GM12874 (cell line): Measurements from ENCODE around the gene RFXANK.

Source experiments
- CTCF ChIP-seq: IDR thresholded peaks from 2 replicates; pipeline ENCODE4 v1.5.1; 2011; ENCODE audit warnings: low read depth, mild to moderate bottlenecking, control low read depth, low read length, moderate library complexity; ENCODE audit not compliant: insufficient read depth

The RFXANK gene

GRCh38 chr19:19162495-19162894 is 29.6 kb upstream of the RFXANK start:
- no peak for TF ChIP-seq CTCF

GRCh38 chr19:19165396-19165795 is 26.7 kb upstream of the RFXANK start:
- TF ChIP-seq CTCF, result no peak

- TF ChIP-seq CTCF, result no peak
Observed at GRCh38 chr19:19167612-19168011, 24.4 kb upstream of the RFXANK start.

- no peak for TF ChIP-seq CTCF
Observed at GRCh38 chr19:19169236-19170052, 22.6 kb upstream of the RFXANK start.

GRCh38 chr19:19170053-19170872 is 21.8 kb upstream of the RFXANK start, which contains the start of gene MEF2B:
Gene MEF2B (minus strand): TSS chr19:19170263. CDS start chr19:19150735, 19,528 bp downstream.
- no peak for TF ChIP-seq CTCF

- no peak for TF ChIP-seq CTCF
Observed at GRCh38 chr19:19170873-19171672, 21.0 kb upstream of the RFXANK start.
